SIG-M5 (cell line): Measurements from ENCODE around the gene NEBL.

ENCODE experiments used
- DNase-seq: peaks from one replicate; lab custom pipeline; 2025; lab: John Stamatoyannopoulos, UW

The NEBL gene

GRCh38 chr10:20901110-20901509 is 4.0 kb upstream of the NEBL start:
- DNase-seq: no peak

DNA sequence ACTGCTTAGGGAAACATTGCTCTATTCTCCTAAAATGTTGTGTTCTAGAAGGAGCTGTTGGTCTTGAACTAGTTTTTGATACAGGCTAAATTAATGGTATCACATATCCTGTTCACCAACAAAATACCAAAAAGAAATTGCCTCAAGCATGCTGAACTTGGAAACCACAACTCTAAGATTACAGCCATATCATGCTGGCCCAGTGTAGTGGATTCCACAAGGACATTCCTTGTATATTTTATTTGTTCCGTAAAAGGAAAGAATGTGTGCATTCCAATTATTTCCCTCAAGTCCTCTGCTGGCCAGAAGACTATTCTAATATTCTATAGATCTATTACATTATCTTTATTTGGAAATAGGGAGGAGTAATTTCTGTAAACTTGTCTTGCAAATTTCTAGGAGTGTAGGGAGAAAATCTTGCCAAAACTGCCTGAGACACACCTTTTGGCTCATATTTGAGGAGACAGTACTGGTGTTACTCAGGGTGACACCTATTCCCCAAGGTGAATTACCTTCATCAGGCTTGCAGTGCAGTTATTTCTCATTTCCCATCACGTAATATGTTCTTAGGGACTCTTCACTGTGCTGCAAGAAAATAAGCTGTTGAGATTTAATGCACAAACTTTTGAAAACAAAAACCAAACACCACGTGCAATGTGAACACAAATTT is 1.9 kb upstream of the NEBL start:
- DNase-seq: no peak

GRCh38 chr10:20893297-20893696 is 3.8 kb downstream of the NEBL start:
- DNase-seq: no peak

GRCh38 chr10:20892796-20893195 is 4.3 kb downstream of the NEBL start:
- DNase-seq: no peak

DNA sequence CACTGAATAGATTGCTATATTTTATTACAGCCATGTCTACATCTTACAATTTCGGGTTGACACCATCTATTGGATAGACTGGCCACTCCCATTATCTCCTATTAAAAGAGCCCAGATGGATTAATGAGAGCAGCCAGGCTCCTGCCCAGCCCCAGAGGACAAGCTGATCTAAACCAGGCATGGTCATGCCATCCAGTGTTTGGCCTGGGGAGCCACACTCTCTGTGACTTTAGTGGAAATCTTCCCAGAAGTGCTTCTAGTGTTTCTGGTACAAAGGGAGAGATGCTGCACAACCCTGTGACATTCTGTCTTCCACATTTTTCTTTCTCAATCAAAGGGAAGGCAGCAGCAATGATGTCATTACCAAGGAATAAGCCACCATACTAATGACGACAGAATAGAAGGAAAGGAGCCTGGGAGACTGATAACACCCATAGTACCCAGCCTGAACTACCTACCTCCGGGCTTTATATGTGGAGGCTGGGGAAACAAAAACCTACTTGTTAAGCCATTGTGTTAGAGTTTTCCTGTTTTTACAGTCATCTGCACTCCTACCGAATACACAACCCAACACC is 5.0 kb downstream of the NEBL start:
- no peak for DNase-seq

- DNase-seq: no peak
Observed at GRCh38 chr10:20891338-20891714, 5.8 kb downstream of the NEBL start.

- DNase-seq: no peak
Observed at GRCh38 chr10:20890491-20891337, 6.4 kb downstream of the NEBL start.

GRCh38 chr10:20890009-20890408 is 7.1 kb downstream of the NEBL start:
- DNase-seq: no peak

DNA sequence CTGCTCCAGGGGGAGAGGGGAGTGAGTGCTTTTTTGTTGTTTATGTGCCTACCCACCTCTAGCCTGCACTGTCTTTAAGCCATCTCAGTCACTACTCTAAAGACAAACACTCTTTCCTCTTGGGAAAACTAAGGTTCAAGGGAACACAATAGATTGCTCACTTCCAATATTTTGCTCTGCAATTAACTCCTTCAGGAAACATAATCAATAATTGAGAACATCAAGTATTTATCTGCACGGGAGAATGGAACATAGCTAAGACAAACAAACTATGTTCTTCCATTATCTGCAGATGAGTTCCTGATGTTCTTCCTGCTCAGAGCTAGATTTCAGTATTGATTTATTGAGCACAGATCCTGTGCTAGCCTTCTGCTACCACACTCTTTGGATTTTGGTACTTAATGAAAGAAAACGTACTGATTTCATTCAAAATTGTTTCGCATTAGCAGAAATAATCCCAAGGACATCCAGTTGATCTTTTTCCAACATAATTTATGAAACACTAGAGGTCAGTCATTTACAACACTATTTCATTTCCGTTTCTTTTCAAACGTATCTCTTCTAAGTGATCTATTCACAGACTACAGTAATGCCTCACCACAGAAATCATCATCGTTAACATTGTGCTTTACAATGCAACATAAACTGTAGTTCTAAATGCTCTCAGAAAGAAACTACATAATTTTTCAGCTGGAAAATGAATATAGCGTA is 8.3 kb downstream of the NEBL start:
- DNase-seq: no peak

- DNase-seq: no peak
Observed at GRCh38 chr10:20887706-20888555, 9.2 kb downstream of the NEBL start.

DNA sequence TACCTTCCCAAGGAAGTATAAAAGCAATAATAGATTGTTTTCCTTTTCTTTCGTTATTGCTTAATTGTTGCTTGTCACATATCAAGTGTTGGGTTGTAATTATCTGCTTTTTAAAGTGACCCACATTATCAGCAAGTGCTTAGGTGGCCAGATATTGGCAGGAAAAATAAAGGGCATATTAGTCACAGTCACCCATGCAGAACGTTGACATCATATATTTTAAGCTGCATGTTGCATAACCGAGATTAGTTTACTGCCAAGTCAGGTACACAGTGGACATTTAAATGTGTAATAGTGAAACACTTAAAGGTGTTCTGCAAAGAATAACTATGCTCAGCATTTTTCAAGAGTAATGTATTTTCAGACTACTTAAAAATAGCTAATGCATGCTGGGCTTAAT is 11.4 kb downstream of the NEBL start:
- DNase-seq: no peak

- no peak for DNase-seq
Observed at GRCh38 chr10:20883552-20883951, 13.6 kb downstream of the NEBL start.

GRCh38 chr10:20882091-20882490 is 15.0 kb downstream of the NEBL start:
- no peak for DNase-seq

DNA sequence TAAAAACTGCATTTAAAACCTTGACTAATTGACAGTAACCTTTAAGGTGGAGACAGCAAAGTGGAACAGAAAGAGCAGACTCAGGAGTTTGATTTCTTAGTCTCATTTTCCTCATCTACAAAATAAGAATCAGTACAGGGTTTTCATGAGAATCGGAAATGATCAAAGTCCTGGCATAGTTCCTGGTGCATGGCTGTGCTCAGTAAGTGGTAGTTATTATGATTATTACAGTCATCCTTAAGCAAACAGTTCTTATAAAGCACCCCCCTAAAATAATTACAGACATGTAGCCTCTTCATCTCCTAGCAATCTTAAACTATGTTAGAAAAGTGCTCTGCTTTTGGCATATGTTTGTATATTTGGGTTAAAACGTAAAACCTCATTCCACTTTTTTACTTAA is 18.0 kb downstream of the NEBL start:
- DNase-seq: no peak

DNA sequence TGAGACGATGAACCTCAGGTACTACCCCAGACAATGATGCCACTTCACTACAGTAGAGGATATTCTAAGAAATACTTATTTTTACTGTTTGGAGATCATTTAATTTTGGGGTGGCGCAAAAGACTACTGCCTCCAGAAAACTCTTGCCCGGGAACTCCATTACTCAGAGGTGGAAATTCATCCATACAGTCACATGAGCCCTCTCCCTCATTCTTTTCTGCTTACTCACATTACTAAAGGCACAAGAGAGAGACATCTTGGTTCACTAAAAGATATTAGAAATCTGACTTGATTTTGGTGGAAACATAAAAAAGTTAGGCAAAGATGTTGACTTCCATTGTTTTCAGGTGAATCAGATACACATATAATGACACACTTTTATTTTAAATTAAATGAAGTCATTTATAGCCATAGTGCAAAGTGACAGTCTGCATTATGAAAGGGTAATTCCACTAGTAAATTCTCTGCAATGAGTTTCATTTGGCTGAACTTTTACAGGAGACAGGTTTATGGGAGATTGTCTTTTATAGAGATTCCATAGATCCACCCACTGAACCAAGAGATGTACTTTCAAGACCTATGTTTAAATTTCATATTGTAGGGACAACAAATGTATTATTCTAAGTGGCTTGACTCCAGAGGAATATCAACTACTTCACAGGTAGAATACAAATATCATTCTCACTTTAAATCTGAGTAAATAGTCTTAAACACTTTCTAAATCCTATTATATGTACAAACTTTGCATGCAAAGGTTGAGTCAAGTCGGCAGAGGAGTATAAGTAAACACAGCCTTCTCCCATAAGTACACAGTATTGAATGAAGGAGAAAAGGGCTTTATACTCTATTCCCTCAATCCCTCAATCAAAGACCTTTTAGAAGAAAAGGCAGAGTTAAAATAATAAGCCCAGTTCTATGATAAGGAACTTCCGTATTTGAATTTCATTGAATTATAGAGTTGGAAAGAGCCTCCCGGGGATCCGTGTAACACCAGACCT is 18.8 kb downstream of the NEBL start:
- DNase-seq: no peak

GRCh38 chr10:20877554-20877953 is 19.6 kb downstream of the NEBL start:
- no peak for DNase-seq

GRCh38 chr10:20874261-20874660 is 22.9 kb downstream of the NEBL start:
- DNase-seq: no peak

- DNase-seq: no peak
Observed at GRCh38 chr10:20871970-20872369, 25.1 kb downstream of the NEBL start.

GRCh38 chr10:20870834-20871233 is 26.3 kb downstream of the NEBL start:
- DNase-seq: no peak

- DNase-seq: no peak
Observed at GRCh38 chr10:20863008-20863407, 34.1 kb downstream of the NEBL start.
